Dedifferentiated amniotic fluid mesenchymal stem cell (primary cell): Measurements from ENCODE around the gene RHAG.
"Not testable (repeated sequence)": the region's sequence is repeated elsewhere in the genome, so short reads cannot be mapped to it uniquely, and the experiment has no call there.

Source experiments
- DNase-seq: peaks from one replicate; pipeline ENCODE4 v3.0.0-alpha.2; 2016; ENCODE audit errors: extremely low spot score

Gene RHAG

DNA sequence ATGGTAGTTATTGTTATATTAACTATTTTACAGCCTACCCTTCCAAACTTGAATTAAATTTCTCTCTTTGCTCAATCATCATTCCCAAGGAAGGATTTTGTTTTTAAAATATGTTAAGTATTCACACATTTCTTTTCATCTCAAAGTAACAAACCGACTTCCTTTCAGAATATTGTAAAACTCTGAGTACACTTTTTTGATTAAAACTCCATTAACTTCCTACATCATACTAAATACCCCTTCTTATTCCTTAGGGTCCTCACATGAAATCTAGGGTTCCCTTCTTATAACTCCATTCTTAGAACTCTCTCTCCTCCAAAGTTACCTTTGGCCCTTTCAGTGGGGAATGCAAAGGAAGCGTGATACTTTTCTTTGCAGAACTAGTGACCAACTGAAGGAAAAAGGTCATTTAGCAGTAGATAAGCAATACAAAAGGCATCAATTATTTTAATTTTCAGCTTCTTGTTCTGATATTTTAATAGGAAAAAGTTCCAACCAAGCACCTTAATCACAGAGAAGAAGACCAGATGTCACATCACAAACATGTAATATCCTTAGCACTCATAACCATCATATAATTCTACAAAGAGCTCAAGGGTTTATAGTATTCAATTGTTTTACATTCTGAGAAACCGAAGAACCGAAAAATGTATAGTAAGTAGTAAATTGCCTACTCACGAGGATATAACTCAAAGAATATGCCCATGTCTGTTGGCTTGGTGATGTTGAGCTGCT is 494 bp downstream of the RHAG start:
- DNase-seq: no peak

DNA sequence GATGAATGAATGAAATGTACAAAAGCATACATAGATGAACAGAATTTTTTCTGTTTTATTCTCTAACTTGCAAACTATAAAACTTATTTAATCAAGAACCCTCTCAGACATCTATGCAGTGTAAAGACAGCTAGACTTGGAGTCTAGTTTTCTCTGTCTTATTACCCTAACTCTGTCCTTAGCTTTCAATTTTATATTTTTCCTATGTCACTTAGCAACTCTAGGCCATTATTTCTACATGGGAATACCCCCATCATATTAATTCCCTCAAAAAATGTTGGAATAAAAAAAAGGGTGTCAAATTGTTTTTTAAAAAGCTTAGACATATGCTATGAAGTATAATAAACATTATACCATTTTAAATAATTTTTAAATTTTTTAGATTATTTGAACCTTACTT is 1.2 kb downstream of the RHAG start:
- no peak for DNase-seq

DNA sequence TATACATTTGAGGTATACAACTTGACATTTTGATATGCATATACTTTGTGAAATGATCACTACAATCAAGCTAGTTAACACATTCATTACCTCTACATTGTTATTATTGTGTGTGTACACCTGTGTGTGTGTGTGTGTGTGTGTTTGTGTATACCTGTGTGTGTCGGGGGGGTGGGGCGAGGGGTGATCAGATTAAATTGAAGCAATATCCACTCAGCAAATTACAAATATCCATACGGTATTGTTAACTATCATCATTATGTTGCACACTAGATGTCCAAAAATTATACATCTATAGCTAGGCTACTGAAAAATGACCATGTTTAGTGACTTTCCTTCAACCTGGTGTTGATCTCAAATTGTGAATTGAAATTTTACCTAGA is 1.8 kb downstream of the RHAG start:
- DNase-seq: no peak

DNA sequence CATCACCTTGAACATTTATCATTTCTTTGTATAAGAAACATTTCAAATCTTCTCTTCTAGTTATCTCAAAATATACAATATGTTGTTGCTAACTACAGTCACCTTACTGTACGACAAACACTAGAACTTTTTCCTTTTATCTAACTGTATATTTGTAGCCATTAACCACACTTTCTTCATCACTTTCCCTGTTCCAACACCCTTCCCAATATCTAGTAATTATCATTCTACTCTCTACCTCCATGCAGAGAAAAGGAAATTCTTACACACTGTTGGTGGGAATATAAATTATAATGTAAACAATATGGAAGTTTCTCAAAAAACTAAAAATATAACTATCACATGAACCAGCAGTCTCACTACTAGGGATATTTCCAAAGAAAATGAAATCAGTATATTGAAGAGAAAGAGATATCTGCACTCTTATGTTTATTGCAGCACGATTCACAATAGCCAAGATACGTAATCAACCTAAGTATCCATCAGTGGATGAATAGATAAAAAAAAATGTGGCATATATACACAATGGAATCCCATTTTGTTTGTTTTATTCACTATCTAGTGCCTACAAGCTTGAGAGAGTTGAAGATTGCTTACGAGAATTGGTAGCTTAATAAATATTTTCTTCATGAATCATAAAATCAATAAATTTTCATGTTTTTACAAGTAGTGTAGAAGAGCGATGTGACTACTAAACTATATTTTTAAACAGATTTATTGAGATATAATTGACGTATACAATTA is 2.4 kb downstream of the RHAG start:
- no peak for DNase-seq

DNA sequence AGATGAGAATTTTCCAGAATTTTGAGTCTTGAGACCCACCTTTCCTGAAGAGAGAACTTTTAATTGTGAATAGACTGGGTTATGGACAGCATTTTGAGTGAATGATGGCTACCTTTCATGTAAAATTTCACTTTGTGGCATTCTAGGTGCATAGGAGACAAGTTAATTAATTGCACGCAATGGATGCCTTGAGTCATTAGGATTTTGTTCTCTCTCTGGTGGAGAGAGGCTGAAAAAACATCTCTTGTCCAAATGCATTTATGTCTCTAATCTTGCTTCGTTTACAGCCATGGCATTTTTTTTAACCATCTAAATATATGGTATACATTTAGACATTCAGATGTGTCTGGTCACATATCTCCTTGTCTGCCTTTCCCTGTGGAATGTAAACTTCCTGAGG is 3.1 kb downstream of the RHAG start:
- no peak for DNase-seq

DNA sequence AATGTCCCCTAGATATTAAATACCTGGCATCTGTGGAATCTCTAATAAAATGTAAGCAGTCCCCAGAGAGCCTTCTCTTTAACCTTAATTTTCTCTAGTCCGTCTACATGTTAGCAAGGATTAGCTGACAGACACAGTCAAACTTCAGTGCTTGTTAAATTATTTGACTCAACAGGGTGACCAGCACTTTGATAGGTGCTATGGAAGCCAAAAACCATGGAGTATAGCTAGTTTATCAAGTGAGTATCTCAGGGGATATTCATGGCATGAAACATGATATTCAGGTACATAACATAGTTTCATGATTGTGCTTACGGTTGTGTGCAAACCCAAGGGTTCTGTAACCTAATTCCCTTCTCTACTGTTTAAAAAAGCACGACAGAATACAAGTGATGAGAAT is 3.9 kb downstream of the RHAG start:
- no peak for DNase-seq

DNA sequence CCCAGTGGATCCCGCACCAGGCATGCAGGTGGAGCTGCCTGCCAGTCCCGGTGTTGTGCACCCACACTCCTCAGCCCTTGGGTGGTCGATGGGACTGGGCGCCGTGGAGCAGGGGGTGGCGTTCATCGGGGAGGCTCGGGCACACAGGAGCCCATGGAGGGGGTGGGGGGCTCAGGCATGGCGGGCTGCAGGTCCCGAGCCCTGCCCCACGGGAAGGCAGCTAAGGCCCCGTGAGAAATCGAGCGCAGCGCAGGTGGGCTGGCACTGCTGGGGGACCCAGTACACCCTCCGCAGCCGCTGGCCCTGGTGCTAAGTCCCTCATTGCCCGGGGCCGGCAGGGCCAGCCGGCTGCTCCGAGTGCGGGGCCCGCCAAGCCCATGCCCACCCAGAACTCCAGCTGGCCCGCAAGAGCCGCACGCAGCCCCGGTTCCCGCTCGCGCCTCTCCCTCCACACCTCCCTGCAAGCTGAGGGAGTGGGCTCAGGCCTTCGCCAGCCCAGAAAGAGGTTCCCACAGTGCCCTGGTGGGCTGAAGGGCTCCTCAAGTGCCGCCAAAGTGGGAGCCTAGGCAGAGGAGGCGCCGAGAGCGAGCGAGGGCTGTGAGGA is 7.1 kb downstream of the RHAG start:
- DNase-seq: not testable (repeated sequence)

DNA sequence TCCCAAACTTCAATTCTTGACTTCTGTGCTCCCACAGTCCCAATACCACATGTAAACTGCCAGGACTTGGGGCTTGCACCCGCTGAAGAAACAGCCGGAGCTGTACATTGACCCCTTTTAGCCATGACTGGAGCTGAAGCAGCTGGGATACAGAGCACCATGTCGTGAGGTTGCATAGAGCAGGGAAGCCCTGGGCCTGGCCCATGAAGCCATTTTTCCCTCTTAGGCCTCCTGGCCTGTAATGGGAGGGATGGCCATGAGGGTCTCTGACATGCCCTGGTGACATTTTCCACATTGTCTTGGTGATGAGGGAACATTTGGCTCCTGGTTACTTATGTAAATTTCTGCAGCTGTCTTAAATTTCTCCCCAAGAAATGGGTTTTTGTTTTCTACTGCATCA is 9.8 kb downstream of the RHAG start:
- DNase-seq: no peak

DNA sequence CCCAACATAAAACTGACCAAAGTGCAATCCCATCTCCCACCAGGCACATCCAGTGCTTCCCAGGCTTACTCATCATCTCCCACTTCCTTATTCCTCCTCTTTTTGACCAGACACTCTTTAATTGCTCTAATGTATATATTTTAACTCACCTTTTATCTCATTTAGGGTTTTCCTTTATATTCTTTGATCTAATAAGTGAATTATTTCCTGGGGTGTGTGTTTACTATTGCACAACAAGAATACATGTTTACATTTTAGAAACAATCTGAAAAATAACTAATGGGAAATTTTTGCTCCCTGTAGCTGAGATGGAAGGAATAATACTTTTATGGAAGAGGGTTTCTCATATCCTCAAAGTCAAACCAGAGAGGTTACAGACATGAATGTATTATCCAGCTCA is 18.4 kb downstream of the RHAG start:
- no peak for DNase-seq

DNA sequence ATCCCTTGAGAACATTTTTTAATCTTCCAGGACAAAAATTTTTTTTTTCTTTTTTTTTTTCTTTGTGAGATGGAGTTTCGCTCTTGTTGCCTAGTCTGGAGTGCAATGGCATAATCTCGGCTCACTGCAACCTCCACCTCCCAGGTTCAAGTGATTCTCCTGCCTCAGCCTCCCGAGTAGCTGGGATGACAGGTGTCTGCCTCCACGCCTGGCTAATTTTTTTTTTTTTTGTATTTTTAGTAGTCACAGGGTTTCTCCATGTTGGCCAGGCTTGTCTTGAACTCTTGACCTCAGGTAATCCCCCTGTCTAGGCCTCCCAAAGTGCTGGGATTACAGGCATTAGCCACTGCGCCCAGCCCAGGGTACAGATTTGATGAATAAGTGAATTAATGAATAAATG is 22.5 kb downstream of the RHAG start:
- DNase-seq: not testable (repeated sequence)

DNA sequence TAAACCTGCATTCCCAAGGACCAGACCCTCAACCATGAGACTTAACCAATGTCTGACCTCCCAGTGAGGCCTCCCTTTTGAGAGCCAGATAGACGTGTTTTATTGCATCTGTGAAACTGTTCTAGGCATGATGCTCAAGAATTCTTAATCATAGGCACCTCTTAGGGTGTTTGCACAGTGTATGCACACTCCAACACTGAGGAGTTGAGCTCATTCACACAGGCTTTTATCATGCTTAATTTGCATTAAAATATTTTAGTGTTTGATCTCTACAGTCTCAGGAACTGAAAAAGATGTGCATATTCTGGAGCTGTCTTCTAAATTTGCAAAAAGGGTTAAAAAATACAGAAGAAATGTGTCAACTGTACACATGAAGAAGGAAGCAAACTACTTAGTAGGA is 27.4 kb downstream of the RHAG start:
- DNase-seq: no peak

DNA sequence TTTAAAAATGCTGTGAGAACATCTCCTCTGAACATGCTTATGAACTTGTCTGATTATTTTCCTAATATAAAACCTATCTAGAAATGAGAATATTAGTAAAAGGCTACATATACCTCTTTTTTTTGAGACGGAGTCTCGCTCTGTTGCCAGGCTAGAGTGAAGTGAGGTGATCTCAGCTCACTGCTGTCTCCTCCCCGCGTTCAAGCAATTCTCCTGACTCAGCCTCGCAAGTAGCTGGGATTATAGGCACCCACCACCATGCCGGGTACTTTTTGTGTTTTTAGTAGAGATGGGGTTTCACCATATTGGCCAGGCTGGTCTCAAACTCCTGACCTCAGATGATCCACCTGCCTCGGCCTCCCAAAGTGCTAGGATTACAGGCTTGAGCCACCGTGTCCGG is 28.4 kb downstream of the RHAG start:
- DNase-seq: not testable (repeated sequence)

DNA sequence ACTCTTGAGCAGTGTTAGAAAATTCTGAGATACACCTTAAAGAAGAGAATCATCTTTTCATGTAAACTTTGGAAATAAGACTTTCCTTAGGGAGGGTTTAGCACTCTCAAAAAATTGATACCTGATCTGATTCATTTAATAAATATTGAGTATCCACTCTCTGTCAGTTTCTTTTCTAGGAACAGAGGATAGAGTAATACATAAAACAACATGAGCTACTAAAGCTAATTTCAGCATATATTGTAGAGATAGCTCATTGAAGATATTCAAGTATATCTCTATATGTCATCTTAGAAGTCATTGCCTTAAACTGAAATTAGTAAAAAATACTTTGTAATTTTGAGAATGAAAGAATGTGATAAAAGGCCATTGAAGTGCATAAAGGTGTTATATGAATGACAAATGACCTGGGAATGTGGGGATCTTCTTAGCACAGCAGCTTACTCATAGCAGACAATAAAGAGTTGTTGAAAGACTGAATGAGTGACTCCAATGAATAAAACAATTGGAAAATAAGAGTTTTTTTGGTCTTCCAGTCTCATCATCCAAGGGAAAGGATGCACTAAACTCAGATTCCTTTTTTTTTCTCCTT is 29.2 kb downstream of the RHAG start:
- no peak for DNase-seq

DNA sequence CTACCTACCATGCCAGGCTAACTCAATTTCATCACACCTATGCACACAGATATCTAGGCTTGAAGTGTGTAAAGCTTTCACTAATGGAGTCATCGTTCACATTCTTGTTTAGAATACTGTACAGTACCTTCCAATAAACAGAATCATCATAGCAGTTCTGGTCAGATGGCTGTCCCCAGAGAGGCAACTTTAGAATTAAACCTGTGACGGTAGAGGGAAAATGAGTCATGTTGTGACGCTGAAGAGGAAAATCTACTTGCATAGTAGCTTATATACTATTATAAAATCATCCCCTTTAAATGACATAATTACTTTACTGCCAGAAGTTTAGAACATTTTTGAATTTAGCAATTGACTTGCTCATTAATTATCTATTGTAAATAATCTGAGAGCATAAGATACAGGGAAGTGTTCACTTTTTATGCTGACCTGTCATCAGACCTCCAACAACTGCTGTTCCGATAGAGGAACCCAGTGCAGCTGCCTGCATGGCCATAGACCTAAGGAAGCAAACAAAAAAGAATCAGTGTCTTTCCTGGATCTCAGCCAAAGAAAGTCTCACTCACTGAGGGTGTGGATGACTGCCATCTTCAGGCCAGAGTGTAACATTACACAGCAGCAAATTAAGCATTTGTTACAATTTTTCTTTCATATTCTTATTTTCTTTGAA is 29.8 kb downstream of the RHAG start:
- peak; percentile 78 for DNase-seq

DNA sequence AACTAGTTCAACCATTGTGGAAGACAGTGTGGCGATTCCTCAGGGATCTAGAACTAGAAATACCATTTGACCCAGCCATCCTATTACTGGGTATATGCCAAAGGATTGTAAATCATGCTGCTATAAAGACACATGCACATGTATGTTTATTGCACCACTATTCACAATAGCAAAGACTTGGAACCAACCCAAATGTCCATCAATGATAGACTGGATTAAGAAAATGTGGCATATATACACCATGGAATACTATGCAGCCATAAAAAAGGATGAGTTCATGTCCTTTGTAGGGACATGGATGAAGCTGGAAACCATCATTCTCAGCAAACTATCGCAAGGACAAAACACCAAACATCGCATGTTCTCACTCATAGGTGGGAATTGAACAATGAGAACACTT is 32.6 kb downstream of the RHAG start:
- not testable (repeated sequence) for DNase-seq

DNA sequence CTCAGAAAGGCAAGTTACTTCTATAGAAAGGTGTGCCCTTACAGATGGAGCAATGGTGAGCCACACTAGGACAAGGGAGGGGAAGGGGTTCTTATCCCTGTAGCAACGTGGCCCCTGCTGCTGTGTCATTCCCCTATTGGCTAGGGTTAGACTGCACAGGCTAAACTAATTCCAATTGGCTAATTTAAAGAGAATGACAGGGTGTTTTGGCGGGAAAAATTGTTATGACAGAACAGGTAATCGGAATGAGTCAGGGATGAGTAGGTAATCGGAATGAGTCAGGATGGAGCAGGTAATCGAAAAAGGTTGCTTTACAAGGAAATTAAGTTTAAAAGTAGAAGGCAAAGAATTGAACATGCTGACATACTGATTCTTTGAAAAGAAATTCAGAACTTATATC is 49.4 kb downstream of the RHAG start:
- DNase-seq: not testable (repeated sequence)

DNA sequence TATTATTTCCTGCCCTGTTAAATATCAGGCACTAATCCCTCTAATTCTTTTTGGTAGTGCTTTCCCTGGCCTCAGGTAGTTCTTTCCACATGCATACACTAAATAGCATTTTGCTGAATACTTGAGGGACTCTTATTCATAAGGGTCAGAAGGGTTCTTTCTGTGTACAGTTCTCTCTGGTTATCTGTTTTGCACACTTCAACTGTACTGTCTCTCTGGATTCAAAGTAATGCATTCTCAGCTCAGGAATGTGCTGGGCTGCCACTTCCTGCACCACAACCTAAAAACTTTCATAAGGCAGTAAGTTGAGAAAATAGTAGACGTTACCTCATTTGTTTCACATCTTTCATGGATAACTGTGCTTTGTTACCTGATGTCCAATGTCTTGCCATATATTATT is 54.1 kb downstream of the RHAG start:
- no peak for DNase-seq

DNA sequence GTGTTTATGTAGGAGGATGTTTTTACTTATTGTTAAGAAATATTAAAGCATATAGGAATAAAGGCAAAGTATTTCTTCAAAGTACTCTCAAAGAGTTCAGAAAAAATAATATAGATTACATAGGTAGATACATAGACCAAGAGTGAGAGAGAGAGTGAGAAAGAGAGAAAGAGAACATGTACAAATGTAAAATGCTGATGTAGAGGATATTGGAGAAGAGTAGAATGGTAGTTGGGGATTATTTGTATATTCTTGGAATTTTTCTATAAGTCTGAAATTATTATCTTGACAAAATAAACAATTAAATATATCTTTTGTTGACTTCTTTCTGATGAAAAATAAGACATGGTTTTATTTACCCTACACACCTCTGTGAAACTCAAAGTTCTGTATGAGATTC is 57.0 kb downstream of the RHAG start:
- DNase-seq: no peak

DNA sequence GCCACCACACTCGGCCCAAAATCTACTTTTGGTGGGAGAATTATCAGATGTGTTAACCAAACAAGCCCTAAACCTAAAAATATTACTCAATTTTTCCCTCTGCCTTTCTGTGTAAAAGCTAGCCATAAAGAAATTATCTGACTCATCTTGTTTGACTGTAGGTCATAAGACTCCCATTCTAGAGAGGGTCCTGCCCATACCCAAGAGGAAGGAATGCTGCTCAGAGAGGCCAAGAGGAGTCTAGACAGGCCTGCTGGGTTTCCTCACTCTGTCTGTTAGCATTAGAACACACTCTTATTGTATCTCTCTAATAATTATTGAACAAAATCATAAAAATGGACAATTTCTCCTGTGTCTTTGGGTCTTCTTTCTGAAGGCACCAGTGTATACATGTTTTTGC is 60.0 kb downstream of the RHAG start:
- DNase-seq: no peak

DNA sequence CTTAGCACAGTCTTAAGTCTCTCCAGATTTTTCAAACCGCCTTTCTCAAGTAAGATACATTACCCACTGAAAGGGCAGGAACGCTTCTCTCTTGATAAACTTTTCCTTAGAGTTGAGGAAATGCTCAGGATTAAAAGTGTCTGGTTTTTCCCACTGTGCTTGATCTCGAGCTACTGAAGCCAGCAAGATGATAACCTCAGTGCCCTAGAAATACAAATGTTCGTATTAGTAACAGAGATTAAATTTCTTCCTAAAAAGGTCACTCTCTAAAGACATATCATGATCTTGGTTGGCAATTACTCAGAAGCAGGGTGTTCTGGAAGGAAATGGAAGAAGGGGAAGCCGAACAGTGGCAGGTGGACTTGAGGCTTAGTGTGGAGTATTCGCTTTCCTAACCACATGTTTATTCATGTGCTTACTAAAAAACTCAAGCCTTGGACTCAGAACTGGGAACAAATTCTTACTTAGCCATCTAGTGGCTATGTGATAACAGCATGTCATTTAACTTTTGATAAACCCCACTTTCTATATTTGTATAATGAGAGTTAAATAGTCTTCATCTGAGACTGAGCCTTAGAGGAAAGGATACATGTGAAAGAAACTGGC is 66.1 kb downstream of the RHAG start:
- no peak for DNase-seq

DNA sequence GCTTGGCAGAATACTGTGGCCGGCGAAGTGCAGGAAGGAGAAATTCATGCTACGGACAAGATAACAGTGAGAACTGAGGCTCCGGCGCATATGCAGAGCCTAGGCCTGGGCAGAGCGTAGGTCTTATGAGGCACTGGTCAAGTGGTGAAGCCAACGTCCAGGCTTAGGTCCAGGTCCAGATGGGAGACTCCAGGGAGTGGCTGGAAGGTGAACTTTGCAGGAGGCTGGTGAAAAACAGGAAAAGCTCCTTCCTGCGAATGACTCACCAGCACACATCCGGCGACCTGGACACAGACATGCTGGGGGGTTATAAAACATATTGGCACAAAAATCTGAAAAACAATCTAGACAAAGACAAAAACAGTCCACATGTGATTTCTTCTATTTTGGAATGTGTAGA is 70.8 kb downstream of the RHAG start:
- no peak for DNase-seq

DNA sequence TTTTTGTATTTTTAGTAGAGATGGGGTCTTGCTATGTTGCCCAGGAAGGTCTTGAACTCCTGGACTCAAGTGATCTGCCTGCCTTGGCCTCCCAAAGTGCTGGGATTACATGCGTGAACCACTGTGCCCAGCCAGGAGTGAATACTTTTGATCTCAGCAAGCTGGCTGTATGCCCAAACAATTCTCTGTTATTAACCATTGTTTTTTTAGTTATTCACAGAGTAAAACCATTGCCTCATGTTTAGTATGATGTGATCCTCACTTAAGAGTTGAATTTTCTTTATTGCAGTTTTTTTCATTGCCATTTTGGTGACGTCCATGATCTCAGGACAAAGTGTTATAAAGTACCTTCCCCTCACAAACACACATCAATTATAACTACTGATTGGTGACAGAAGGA is 71.4 kb downstream of the RHAG start:
- no peak for DNase-seq
